PC-3 (cell line): ENCODE measurements around the gene FOXL1.

Experiments used
- CTCF ChIP-seq: fragments of 300-600 bp; sonication (generic); conservative IDR thresholded peaks from 2 replicates; pipeline ENCODE4 v1.5.1; 2017; ENCODE audit warnings: antibody characterized with exemption, low read depth, mild to moderate bottlenecking, low read length
- EZH2 ChIP-seq: fragments of 300-600 bp; sonication (generic); IDR thresholded peaks from one replicate; pipeline ENCODE4 v1.6.1; 2017; ENCODE audit warnings: antibody characterized with exemption, mild to moderate bottlenecking, low read length; ENCODE audit not compliant: unreplicated experiment

GRCh38 chr16:86620184-86620583, 41.8 kb downstream of the FOXL1 start:
- TF ChIP-seq EZH2 (no peak), CTCF (no peak)
